ENCODE data around the gene OR2L5.

- TF ChIP-seq KLF13 (CRISPR knock-in tag; IDR thresholded peaks at IDR 0.05), result no peak
- TF ChIP-seq CTCF (CRISPR knock-in tag; IDR thresholded peaks at IDR 0.05), result no peak
- TF ChIP-seq ZNF263 (CRISPR knock-in tag; IDR thresholded peaks at IDR 0.05), result no peak
These were observed 41.8 kb downstream of the OR2L5 start for GRCh38 chr1:248055261-248055660.
